ENCODE measurements around the gene STAG3. TPM values are rescaled to one million over a fixed set of nuclear protein-coding genes. Genes with fewer than 3 reads are reported as not detected.

Gene STAG3
- total RNA-seq, 1 experiment from 2014 or later = 3.1 TPM

GRCh38 chr7:100160067-100160466 lies 17.7 kb upstream of the STAG3 start:
- Histone ChIP-seq H3K18ac (ENCODE audit: insufficient read length, low read depth, low read length) (no peak overlapping the region), H2BK20ac (ENCODE audit: low read depth, low read length, poor library complexity, severe bottlenecking) (no peak overlapping the region), H3K9me3 (ENCODE audit: control insufficient read depth, low read depth, low read length) (no peaks in the 10 kb centered on the region), H3K4me2 (ENCODE audit: insufficient read depth, insufficient read length, low read length) (no peak overlapping the region), H2BK120ac (ENCODE audit: low read depth, low read length, poor library complexity, severe bottlenecking) (no peak overlapping the region), H2AK5ac (ENCODE audit: insufficient read length, low read length) (no peak overlapping the region), H3K23me2 (ENCODE audit: insufficient read length, low read depth, low read length, poor library complexity, severe bottlenecking) (peaks cover 10% of the 10 kb centered on the region), H2AFZ (ENCODE audit: low read length) (no peak overlapping the region), H4K20me1 (ENCODE audit: control insufficient read depth, insufficient read depth, insufficient read length) (no peaks in the 10 kb centered on the region), H3K27me3 (ENCODE audit: insufficient read depth, low read length) (no peaks in the 10 kb centered on the region), H4K91ac (ENCODE audit: insufficient read length, low read depth, low read length) (no peak overlapping the region), H2BK12ac (ENCODE audit: insufficient read length, low read depth, low read length) (no peak overlapping the region), H3T11ph (ENCODE audit: low read length) (no peak overlapping the region), H4K8ac (replicated peaks; ENCODE audit: insufficient read length, low read depth, low read length) (no peak overlapping the region), H3K14ac (ENCODE audit: insufficient read depth, low read length) (no peak overlapping the region; the same call in 1 of the 2 replicates), H2BK5ac (ENCODE audit: insufficient read length, low read length) (no peak overlapping the region), H3K56ac (ENCODE audit: insufficient read length, low read depth, low read length) (no peak overlapping the region), H3K23ac (ENCODE audit: insufficient read length, low read depth, low read length) (no peak overlapping the region), H3K79me2 (ENCODE audit: insufficient read depth, low read length) (no peaks in the 10 kb centered on the region), H3K4ac (ENCODE audit: low read depth, low read length) (no peak overlapping the region), H4K5ac (ENCODE audit: insufficient read length, low read depth, low read length) (no peak overlapping the region), H3K9ac (ENCODE audit: extremely low read depth, insufficient read length, low read length) (no peak overlapping the region), H3K79me1 (ENCODE audit: insufficient read depth, low read depth, low read length, poor library complexity, severe bottlenecking) (peaks cover 2% of the 10 kb centered on the region), H3K4me1 (ENCODE audit: insufficient read depth, low read length) (no peaks in the 10 kb centered on the region; the same call in 1 of the 2 replicates), H2BK15ac (ENCODE audit: low read depth, low read length) (no peak overlapping the region), H3K27ac (ENCODE audit: insufficient read length, low read depth, low read length) (no peak overlapping the region)
- Mint-ChIP-seq H3K4me3 (0 out of 5 replicates have a peak overlapping the region, but pooled peaks of 1 of the 2 experiments have one; percentile 23), H3K27ac (no peak overlapping the region), H3K9me3 (no peaks in the 10 kb centered on the region), H3K36me3 (ENCODE audit: insufficient read depth in 1 of 3, low read depth in 3 of 3) (peaks cover 9 to 23% (median 23%) of the 10 kb centered on the region in 3 experiments; a peak in 6 of 7 replicates), H3K27me3 (ENCODE audit: low read depth) (no peaks in the 10 kb centered on the region; the same call in none of the 2 replicates), H3K4me1 (peaks cover 16 to 24% of the 10 kb centered on the region in 2 experiments)
- DNase-seq = no peak
- whole genome bisulfite sequencing (ENCODE audit: extremely low coverage, insufficient read length, low lambda C conversion rate) = no CpG with 5 or more reads among the region's 18 CpGs
- TF ChIP-seq CTCF (conservative IDR thresholded peaks at IDR 0.05) = no peak

Measured in H9 (cell line).